Measurements from ENCODE around the gene MAEL.

The MAEL gene

DNA sequence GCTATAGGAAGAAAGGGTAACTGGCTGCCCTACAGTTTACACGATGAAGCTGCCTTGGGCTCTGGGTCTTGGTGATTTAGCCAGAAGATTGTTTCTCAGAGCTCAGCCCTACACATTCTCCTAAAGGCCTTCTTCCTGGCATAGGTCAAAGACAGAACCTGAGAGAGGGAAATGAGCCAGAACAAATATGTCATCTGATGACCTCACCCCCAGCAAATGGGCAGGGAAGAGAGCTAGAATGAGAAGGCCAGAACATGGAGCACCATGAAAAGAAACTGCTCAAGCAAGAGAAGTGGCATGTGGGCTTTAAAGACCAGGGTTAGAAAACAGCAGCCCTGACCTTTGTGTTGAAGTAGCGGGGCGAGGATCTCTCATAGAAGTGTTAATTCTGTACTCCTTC lies 8.3 kb upstream of the MAEL start:
- Histone ChIP-seq H3K9me2 (ENCODE audit: low read depth, low read length) (no peaks in the 10 kb centered on the region), H3K9me3 (ENCODE audit: low read length) (no peaks in the 10 kb centered on the region), H2AFZ (ENCODE audit: low read length) (no peak overlapping the region), H3F3A (ENCODE audit: insufficient read depth, low read length) (no peaks in the 10 kb centered on the region), H3K9ac (ENCODE audit: low read length) (no peak overlapping the region), H3K4me2 (ENCODE audit: low read length) (no peak overlapping the region), H3K4me1 (ENCODE audit: insufficient read depth, low read length, severe bottlenecking) (no peaks in the 10 kb centered on the region), H3K4me3 (ENCODE audit: low read depth, low read length, poor library complexity, severe bottlenecking) (no peak overlapping the region), H3K36me3 (ENCODE audit: insufficient read depth, low read length) (no peaks in the 10 kb centered on the region), H3K79me2 (ENCODE audit: insufficient read depth, low read length) (no peaks in the 10 kb centered on the region), H3K27me3 (ENCODE audit: insufficient read depth, low read length) (no peaks in the 10 kb centered on the region), H4K20me1 (ENCODE audit: insufficient read depth, low read length) (no peaks in the 10 kb centered on the region), H3K27ac (ENCODE audit: low read depth, low read length, poor library complexity, severe bottlenecking) (no peak overlapping the region)
- no peak for TF ChIP-seq EZH2 (IDR thresholded peaks at IDR 0.05; ENCODE audit: borderline replicate concordance, low read length)
- TF ChIP-seq, protein P1, sequence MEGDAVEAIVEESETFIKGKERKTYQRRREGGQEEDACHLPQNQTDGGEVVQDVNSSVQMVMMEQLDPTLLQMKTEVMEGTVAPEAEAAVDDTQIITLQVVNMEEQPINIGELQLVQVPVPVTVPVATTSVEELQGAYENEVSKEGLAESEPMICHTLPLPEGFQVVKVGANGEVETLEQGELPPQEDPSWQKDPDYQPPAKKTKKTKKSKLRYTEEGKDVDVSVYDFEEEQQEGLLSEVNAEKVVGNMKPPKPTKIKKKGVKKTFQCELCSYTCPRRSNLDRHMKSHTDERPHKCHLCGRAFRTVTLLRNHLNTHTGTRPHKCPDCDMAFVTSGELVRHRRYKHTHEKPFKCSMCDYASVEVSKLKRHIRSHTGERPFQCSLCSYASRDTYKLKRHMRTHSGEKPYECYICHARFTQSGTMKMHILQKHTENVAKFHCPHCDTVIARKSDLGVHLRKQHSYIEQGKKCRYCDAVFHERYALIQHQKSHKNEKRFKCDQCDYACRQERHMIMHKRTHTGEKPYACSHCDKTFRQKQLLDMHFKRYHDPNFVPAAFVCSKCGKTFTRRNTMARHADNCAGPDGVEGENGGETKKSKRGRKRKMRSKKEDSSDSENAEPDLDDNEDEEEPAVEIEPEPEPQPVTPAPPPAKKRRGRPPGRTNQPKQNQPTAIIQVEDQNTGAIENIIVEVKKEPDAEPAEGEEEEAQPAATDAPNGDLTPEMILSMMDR (IDR thresholded peaks at IDR 0.05; ENCODE audit: low read length): no peak

DNA sequence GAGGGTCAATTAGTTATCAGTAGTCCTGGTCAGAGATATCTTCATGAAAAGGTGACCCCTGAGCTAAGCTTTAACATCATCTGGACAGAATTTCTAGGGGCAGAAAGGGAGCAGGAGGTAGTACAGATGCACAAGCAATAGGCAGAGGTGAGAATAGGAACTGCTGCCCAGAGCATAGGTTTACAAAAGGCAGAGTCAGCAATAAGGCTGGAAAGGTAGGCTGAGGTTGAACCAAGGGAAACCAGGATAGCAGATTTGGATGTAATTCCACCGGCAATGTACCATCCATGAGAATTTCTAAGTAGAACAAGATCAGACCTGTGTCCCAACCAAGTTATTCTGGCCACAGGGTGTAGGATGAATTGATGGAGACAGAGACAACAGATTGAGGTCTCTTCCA lies 7.5 kb upstream of the MAEL start:
- H3K9ac ChIP-seq (ENCODE audit: low read length): no peak overlapping the region
- no peak overlapping the region for H2AFZ ChIP-seq (ENCODE audit: low read length)
- no peaks in the 10 kb centered on the region for H3K9me3 ChIP-seq (ENCODE audit: low read length)
- H3K36me3 ChIP-seq (ENCODE audit: insufficient read depth, low read length): no peaks in the 10 kb centered on the region
- H3K4me3 ChIP-seq (ENCODE audit: low read depth, low read length, poor library complexity, severe bottlenecking): no peak overlapping the region
- no peaks in the 10 kb centered on the region for H3K27me3 ChIP-seq (ENCODE audit: insufficient read depth, low read length)
- H4K20me1 ChIP-seq (ENCODE audit: insufficient read depth, low read length): no peaks in the 10 kb centered on the region
- H3K4me1 ChIP-seq (ENCODE audit: insufficient read depth, low read length, severe bottlenecking): no peaks in the 10 kb centered on the region
- no peak overlapping the region for H3K27ac ChIP-seq (ENCODE audit: low read depth, low read length, poor library complexity, severe bottlenecking)
- no peak overlapping the region for H3K4me2 ChIP-seq (ENCODE audit: low read length)
- H3K9me2 ChIP-seq (ENCODE audit: low read depth, low read length): no peaks in the 10 kb centered on the region
- no peaks in the 10 kb centered on the region for H3F3A ChIP-seq (ENCODE audit: insufficient read depth, low read length)
- no peaks in the 10 kb centered on the region for H3K79me2 ChIP-seq (ENCODE audit: insufficient read depth, low read length)
- TF ChIP-seq, protein P1 (IDR thresholded peaks at IDR 0.05; ENCODE audit: low read length): no peak
- no peak for TF ChIP-seq EZH2 (IDR thresholded peaks at IDR 0.05; ENCODE audit: borderline replicate concordance, low read length)

DNA sequence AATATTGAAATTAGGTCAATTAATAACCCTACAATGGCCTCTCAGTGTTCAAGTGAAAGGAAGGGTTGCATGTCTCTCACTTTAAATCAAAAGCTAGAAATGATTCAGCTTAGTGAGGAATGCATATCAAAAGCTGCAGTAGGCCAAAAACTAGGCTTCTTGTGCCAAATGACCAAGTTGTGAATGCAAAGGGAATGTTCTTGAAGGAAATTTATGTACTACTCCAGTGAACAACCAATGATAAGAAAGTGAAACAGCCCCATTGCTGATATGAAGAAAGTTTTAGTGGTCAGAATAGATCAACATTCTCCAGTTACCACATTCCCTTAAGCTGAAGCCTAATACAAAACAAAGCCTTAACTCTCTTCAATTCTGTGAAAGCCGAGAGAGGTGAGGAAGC lies 10.0 kb downstream of the MAEL start:
- Histone ChIP-seq H3K9ac (ENCODE audit: low read length) (no peak overlapping the region), H3F3A (ENCODE audit: insufficient read depth, low read length) (no peaks in the 10 kb centered on the region), H3K27me3 (ENCODE audit: insufficient read depth, low read length) (no peaks in the 10 kb centered on the region), H3K79me2 (ENCODE audit: insufficient read depth, low read length) (no peaks in the 10 kb centered on the region), H3K9me3 (ENCODE audit: low read length) (no peaks in the 10 kb centered on the region), H3K4me3 (ENCODE audit: low read depth, low read length, poor library complexity, severe bottlenecking) (no peak overlapping the region), H3K4me1 (ENCODE audit: insufficient read depth, low read length, severe bottlenecking) (no peaks in the 10 kb centered on the region), H3K36me3 (ENCODE audit: insufficient read depth, low read length) (no peaks in the 10 kb centered on the region), H2AFZ (ENCODE audit: low read length) (no peak overlapping the region), H3K4me2 (ENCODE audit: low read length) (no peak overlapping the region), H3K9me2 (ENCODE audit: low read depth, low read length) (no peaks in the 10 kb centered on the region), H4K20me1 (ENCODE audit: insufficient read depth, low read length) (no peaks in the 10 kb centered on the region), H3K27ac (ENCODE audit: low read depth, low read length, poor library complexity, severe bottlenecking) (no peak overlapping the region)
- TF ChIP-seq EZH2 (IDR thresholded peaks at IDR 0.05; ENCODE audit: borderline replicate concordance, low read length): no peak
- TF ChIP-seq, protein P1 (IDR thresholded peaks at IDR 0.05; ENCODE audit: low read length): no peak

All from OCI-LY1 (cell line).